Chondrocyte (in vitro differentiated cells): Measurements from ENCODE around the gene RNF157. TPM values are rescaled to one million over a fixed set of nuclear protein-coding genes. Genes with fewer than 3 reads are reported as not detected.
"Not testable (repeated sequence)": the region's sequence is repeated elsewhere in the genome, so short reads cannot be mapped to it uniquely, and the experiment has no call there.

ENCODE experiments used
- DNase-seq: peaks from one replicate; pipeline ENCODE4 v3.0.0; 2021; ENCODE audit warnings: mixed read lengths, low spot score
- H3K27ac Mint-ChIP-seq: one replicate; pipeline ENCODE4 v1.8.0; 2021; ENCODE audit warnings: mild to moderate bottlenecking, moderate library complexity, mixed read lengths; ENCODE audit not compliant: unreplicated experiment
- H3K27me3 Mint-ChIP-seq: 2 replicates; pipeline ENCODE4 v1.8.0; 2021; ENCODE audit warnings: low read depth, mixed read lengths
- H3K36me3 Mint-ChIP-seq: 2 replicates; pipeline ENCODE4 v1.8.0; 2021; ENCODE audit warnings: low read depth, mixed read lengths
- H3K4me1 Mint-ChIP-seq: 2 replicates; pipeline ENCODE4 v1.8.0; 2021; ENCODE audit warnings: low read depth, mild to moderate bottlenecking, mixed read lengths
- H3K4me3 Mint-ChIP-seq: one replicate; pipeline ENCODE4 v1.8.0; 2021; ENCODE audit warnings: mild to moderate bottlenecking, moderate library complexity, mixed read lengths; ENCODE audit not compliant: unreplicated experiment
- H3K9me3 Mint-ChIP-seq: 2 replicates; pipeline ENCODE4 v1.8.0; 2021; ENCODE audit warnings: low read depth, mixed read lengths
- total RNA-seq: library from RNA; stranded (reverse); gene quantifications from 3 replicates; pipeline ENCODE4 v1.2.1, GENCODE V29; 2021
- TF ChIP-seq, protein P1 (sequence below): fragments of 200-600 bp; sonication (generic); IDR thresholded peaks from 2 replicates; pipeline ENCODE4 v1.5.0; 2021; ENCODE audit warnings: antibody characterized with exemption, mild to moderate bottlenecking, moderate library complexity

RNF157 gene
- total RNA-seq, 1 donor from 2014 or later, result 1.5 TPM

DNA sequence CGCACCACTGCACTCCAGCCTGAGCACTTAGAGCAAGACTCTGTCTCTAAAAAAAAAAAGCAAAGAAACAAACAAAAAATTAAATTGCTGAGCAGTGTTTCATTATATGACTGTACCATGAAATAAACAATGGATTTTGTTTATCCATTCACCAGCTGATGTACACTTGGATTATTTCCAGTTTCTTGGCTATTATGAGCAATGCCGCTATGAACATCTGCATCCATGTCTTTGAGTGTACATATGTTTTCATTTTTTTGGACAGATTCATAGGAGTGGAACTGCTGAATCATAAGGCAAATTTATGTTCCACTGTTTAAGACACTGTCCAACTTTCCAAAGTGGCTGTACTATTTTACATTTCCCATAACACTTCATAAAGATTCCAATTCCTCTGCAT, 8.0 kb downstream of the RNF157 start:
- no peak overlapping the region for H3K27ac Mint-ChIP-seq
- no peak for DNase-seq
- TF ChIP-seq, protein P1, sequence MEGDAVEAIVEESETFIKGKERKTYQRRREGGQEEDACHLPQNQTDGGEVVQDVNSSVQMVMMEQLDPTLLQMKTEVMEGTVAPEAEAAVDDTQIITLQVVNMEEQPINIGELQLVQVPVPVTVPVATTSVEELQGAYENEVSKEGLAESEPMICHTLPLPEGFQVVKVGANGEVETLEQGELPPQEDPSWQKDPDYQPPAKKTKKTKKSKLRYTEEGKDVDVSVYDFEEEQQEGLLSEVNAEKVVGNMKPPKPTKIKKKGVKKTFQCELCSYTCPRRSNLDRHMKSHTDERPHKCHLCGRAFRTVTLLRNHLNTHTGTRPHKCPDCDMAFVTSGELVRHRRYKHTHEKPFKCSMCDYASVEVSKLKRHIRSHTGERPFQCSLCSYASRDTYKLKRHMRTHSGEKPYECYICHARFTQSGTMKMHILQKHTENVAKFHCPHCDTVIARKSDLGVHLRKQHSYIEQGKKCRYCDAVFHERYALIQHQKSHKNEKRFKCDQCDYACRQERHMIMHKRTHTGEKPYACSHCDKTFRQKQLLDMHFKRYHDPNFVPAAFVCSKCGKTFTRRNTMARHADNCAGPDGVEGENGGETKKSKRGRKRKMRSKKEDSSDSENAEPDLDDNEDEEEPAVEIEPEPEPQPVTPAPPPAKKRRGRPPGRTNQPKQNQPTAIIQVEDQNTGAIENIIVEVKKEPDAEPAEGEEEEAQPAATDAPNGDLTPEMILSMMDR, result no peak
- H3K9me3 Mint-ChIP-seq, result no peaks in the 10 kb centered on the region
- no peak overlapping the region for H3K4me3 Mint-ChIP-seq
- H3K4me1 Mint-ChIP-seq, result peaks cover 4% of the 10 kb centered on the region
- peaks cover 4% of the 10 kb centered on the region for H3K36me3 Mint-ChIP-seq
- peaks cover 12% of the 10 kb centered on the region for H3K27me3 Mint-ChIP-seq

DNA sequence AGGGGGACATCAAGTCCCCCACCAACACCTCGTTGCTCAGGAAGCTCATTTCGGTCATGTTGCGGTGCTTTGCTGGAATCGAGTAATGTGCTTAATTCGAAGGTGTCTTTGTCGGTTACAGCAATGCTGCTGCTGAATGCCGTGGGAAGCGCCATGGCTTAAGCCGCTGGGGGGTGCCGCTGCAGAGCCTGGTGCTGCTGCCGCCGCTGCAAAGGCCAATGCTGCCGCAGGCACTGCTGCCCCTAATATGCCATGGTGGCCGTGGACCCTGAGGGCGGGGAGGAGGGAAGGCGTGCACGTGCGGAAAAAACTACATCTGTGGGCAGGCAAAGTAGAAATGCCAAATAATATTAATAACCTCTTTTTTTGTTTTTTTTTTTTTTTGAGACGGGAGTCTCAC, 13.5 kb downstream of the RNF157 start:
- peaks cover 12% of the 10 kb centered on the region for H3K27me3 Mint-ChIP-seq
- not testable (repeated sequence) for H3K27ac Mint-ChIP-seq, H3K36me3 Mint-ChIP-seq, DNase-seq, H3K4me1 Mint-ChIP-seq, H3K4me3 Mint-ChIP-seq, H3K9me3 Mint-ChIP-seq

DNA sequence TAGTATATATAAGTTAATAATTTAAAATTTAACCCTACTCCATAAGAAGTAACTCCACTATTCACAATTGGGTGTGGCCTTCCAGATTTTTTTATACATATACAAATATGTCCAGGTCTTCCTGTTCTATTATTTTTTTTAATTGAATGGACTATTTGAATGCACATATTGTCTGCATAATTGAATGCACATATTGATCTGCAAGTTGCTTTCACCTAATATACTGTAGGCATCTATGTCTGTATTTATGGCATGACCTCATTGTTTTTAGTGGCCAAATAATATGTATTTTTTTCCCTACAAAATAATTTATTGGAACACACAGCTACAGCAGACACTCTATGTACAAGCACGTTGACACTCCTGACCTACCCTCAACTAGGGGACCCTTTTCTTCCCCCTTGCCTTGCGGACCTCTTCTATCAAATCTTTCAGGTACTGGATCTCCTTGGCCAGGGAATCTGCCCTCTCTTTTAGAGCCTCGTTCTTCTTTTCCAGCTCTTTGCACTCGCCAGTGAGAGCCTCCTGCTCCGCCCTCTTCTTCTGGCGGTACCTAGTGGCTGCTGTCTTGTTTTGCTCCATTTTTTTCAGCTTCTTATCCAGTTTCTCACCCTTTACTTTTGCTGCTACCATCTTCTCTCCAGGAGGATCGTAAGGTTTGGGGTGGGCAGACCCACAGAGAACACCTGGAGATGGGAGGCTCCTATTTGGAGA, 14.8 kb downstream of the RNF157 start:
- H3K4me3 Mint-ChIP-seq, H3K4me1 Mint-ChIP-seq, DNase-seq, H3K36me3 Mint-ChIP-seq, H3K9me3 Mint-ChIP-seq, H3K27ac Mint-ChIP-seq: not testable (repeated sequence)
- H3K27me3 Mint-ChIP-seq, result peaks cover 12% of the 10 kb centered on the region

DNA sequence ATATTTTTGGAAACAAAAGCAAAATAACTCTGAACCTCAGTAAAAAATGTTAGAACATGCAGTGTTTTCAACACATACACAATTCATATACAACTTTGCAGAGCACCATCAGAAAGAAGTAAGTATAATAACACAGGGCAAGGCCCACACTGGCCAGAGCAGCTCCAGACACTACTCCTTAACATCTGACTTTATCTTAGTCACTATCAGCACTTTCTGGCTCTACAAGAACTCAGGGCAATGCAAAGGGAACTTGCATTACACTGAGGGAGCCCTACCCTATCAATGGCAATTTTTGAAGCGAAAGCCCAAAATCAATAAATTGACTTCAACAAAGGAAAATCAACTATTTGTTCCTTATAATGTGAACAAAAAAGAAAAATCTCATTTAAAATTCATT, 16.5 kb downstream of the RNF157 start:
- H3K27ac Mint-ChIP-seq, result no peak overlapping the region
- H3K4me1 Mint-ChIP-seq, result no peaks in the 10 kb centered on the region
- H3K4me3 Mint-ChIP-seq, result no peak overlapping the region
- no peaks in the 10 kb centered on the region for H3K9me3 Mint-ChIP-seq
- H3K36me3 Mint-ChIP-seq, result peaks cover 4% of the 10 kb centered on the region
- no peak for DNase-seq
- H3K27me3 Mint-ChIP-seq, result peaks cover 5% of the 10 kb centered on the region
- TF ChIP-seq, protein P1, result no peak

DNA sequence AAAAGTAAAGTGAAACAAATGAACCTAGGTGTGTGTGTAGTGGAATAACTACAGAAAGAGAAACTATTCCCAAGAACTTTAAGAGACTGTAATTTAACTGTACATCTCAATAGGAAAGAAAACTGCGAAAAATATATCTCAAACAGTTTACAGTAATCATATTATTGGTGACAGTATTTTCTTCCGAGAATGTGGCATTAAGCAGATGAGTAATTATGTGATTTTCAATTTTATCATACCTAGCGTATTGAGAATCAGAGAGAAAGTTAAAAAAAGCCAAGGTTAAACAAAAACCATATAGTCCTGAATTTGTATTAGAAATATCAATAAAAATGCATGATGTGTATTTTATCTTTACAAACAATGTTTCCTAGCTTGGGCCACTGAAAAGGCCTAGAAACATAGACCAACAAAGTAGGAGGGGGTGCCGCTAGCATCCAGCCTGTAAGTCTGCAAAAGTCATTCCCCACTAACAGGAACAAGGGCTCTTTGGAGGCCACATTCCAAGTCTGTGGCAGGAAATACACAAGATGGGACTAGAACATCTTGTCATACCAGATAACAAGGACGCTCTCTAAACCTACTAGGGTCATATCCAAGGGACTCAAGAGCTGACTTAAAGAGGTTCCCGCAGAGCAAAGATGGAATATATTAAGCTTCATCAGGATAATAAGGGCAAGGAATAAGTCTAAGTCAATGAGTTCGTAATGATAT, 20.5 kb downstream of the RNF157 start:
- Mint-ChIP-seq H3K27me3 (no peaks in the 10 kb centered on the region), H3K4me1 (no peaks in the 10 kb centered on the region), H3K4me3 (no peak overlapping the region), H3K36me3 (no peaks in the 10 kb centered on the region), H3K27ac (no peak overlapping the region), H3K9me3 (no peaks in the 10 kb centered on the region)
- TF ChIP-seq, protein P1, result no peak
- DNase-seq, result no peak

DNA sequence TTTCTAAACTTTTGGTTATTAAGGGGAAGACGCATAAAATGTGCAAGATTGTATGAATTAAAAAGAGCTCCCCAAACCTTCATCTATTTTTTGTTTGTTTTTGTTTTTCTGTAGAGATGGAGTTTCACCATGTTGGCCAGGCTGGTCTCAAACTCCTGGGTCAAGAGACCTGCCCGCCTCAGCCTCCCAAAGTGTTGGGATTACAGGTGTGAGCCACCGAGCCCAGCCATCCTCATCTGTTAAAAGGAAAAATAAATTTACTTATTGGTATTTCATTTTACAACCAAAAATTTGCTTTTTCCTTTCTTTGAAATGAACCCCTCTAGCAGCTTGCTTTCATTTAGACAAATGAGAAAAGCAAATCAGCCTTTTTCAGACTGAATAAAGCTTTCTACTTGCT, 23.2 kb downstream of the RNF157 start:
- H3K4me1 Mint-ChIP-seq, result no peaks in the 10 kb centered on the region
- no peaks in the 10 kb centered on the region for H3K27me3 Mint-ChIP-seq
- H3K27ac Mint-ChIP-seq, result no peak overlapping the region
- no peaks in the 10 kb centered on the region for H3K9me3 Mint-ChIP-seq
- H3K36me3 Mint-ChIP-seq, result no peaks in the 10 kb centered on the region
- DNase-seq, result no peak
- no peak overlapping the region for H3K4me3 Mint-ChIP-seq
- TF ChIP-seq, protein P1, result no peak
